Measurements from ENCODE around the gene EPS15.
A peak's percentile ranks its signal among the peaks of the same experiment; 100 is the strongest.
"Not testable (repeated sequence)": the region's sequence is repeated elsewhere in the genome, so short reads cannot be mapped to it uniquely, and the experiment has no call there.

Gene EPS15

GRCh38 chr1:51532853-51533252, 13.8 kb upstream of the EPS15 start (continued):
- TF ChIP-seq ZBTB6 (tag by site-specific recombination; IDR thresholded peaks at IDR 0.05) (no peak), IKZF3 (tag by site-specific recombination; IDR thresholded peaks at IDR 0.05) (0 out of 2 replicates have a peak, but pooled peaks have one; percentile 17), ZNF639 (tag by site-specific recombination; IDR thresholded peaks at IDR 0.05) (no peak), BCL11B (tag by site-specific recombination; IDR thresholded peaks at IDR 0.05; ENCODE audit: low read depth) (peak; percentile 73; the same call in 1 of the 2 replicates), OSR2 (tag by site-specific recombination; IDR thresholded peaks at IDR 0.05) (no peak), ZNF292 (tag by site-specific recombination; IDR thresholded peaks at IDR 0.05; ENCODE audit: borderline replicate concordance, low read depth) (no peak), ZNF362 (tag by site-specific recombination; IDR thresholded peaks at IDR 0.05) (no peak), PRDM6 (tag by site-specific recombination; IDR thresholded peaks at IDR 0.05) (peak; percentile 40; the same call in 1 of the 2 replicates), ZFP41 (tag by site-specific recombination; IDR thresholded peaks at IDR 0.05; ENCODE audit: borderline replicate concordance) (no peak), ZNF280D (tag by site-specific recombination; IDR thresholded peaks at IDR 0.05) (no peak), ZNF513 (tag by site-specific recombination; IDR thresholded peaks at IDR 0.05) (no peak), GLI2 (tag by site-specific recombination; IDR thresholded peaks at IDR 0.05; ENCODE audit: borderline replicate concordance, low read depth) (no peak), ZNF704 (tag by site-specific recombination; IDR thresholded peaks at IDR 0.05) (no peak), ZNF677 (tag by site-specific recombination; IDR thresholded peaks at IDR 0.05) (no peak), ZNF645 (tag by site-specific recombination; IDR thresholded peaks at IDR 0.05) (no peak), ZNF837 (tag by site-specific recombination; IDR thresholded peaks at IDR 0.05) (no peak), ZNF24 (tag by site-specific recombination; IDR thresholded peaks at IDR 0.05) (no peak), SETDB1 (IDR thresholded peaks at IDR 0.05; ENCODE audit: insufficient read length, low read length) (no peak), REST (tag by site-specific recombination; IDR thresholded peaks at IDR 0.05) (no peak)

GRCh38 chr1:51530447-51530846, 11.4 kb upstream of the EPS15 start:
- H3K4me3 ChIP-seq (ENCODE audit: low read depth, low read length); CTCF ChIA-PET; H3K36me3 ChIP-seq (ENCODE audit: control insufficient read depth in 2 of 2, insufficient read depth in 1 of 2, low read length in 2 of 2); POLR2A ChIA-PET; H3K27ac ChIP-seq (ENCODE audit: extremely low read depth, low read depth, low read length); H3K9me3 ChIP-seq (ENCODE audit: control insufficient read depth, insufficient read depth, low read depth, low read length); H3K4me1 ChIP-seq (ENCODE audit: control insufficient read depth, insufficient read depth, low read length): not testable (repeated sequence)
